Hepatic stellate cell (primary cell): Measurements from ENCODE around the gene PPM1H.

Source experiments
- DNase-seq: peaks from one replicate; pipeline ENCODE4 v3.0.0; 2011; ENCODE audit warnings: low spot score

PPM1H gene

GRCh38 chr12:62603061-62603810 lies 331.7 kb downstream of the PPM1H start:
- DNase-seq, result peak; percentile 82

GRCh38 chr12:62602255-62603060 lies 332.5 kb downstream of the PPM1H start:
- DNase-seq, result peak; percentile 77

GRCh38 chr12:62601765-62602164 lies 333.2 kb downstream of the PPM1H start:
- no peak for DNase-seq

GRCh38 chr12:62599854-62600437 lies 335.0 kb downstream of the PPM1H start:
- no peak for DNase-seq

GRCh38 chr12:62598846-62599245 lies 336.1 kb downstream of the PPM1H start:
- DNase-seq, result no peak

GRCh38 chr12:62597253-62597652 lies 337.7 kb downstream of the PPM1H start:
- no peak for DNase-seq
